COLO668 (cell line): ENCODE data around the gene GRAMD1B.

Experiments
- DNase-seq: peaks from one replicate; lab custom pipeline; 2025; ENCODE audit not compliant: unreplicated experiment; lab: John Stamatoyannopoulos, UW

Gene GRAMD1B

GRCh38 chr11:123586568-123586967 lies 156.5 kb downstream of the GRAMD1B start:
- no peak for DNase-seq

GRCh38 chr11:123587044-123587443 lies 157.0 kb downstream of the GRAMD1B start:
- peak; percentile 41 for DNase-seq

GRCh38 chr11:123587559-123587958 lies 157.5 kb downstream of the GRAMD1B start:
- peak; percentile 11 for DNase-seq

- DNase-seq: peak; percentile 81
Observed at GRCh38 chr11:123588117-123588863, 158.2 kb downstream of the GRAMD1B start.

- no peak for DNase-seq
Observed at GRCh38 chr11:123588864-123589262, 158.8 kb downstream of the GRAMD1B start.

GRCh38 chr11:123590296-123590912 lies 160.3 kb downstream of the GRAMD1B start:
- peak; percentile 14 for DNase-seq

GRCh38 chr11:123593570-123593969 lies 163.5 kb downstream of the GRAMD1B start:
- no peak for DNase-seq

- no peak for DNase-seq
Observed at GRCh38 chr11:123594188-123594901, 164.3 kb downstream of the GRAMD1B start.

- no peak for DNase-seq
Observed at GRCh38 chr11:123594921-123595320, 164.9 kb downstream of the GRAMD1B start.

- DNase-seq: no peak
Observed at GRCh38 chr11:123597859-123598258, 167.8 kb downstream of the GRAMD1B start.

- DNase-seq: no peak
Observed at GRCh38 chr11:123601136-123601535, 171.1 kb downstream of the GRAMD1B start.

GRCh38 chr11:123601743-123602142 lies 171.7 kb downstream of the GRAMD1B start:
- DNase-seq: no peak

GRCh38 chr11:123603666-123604065 lies 173.6 kb downstream of the GRAMD1B start:
- DNase-seq: no peak

GRCh38 chr11:123607781-123608180 lies 177.7 kb downstream of the GRAMD1B start:
- no peak for DNase-seq

- DNase-seq: no peak
Observed at GRCh38 chr11:123608371-123608770, 178.3 kb downstream of the GRAMD1B start.

GRCh38 chr11:123608945-123609344 lies 178.9 kb downstream of the GRAMD1B start:
- DNase-seq: no peak

GRCh38 chr11:123611698-123612097 lies 181.6 kb downstream of the GRAMD1B start:
- DNase-seq: no peak

GRCh38 chr11:123616505-123617198 lies 186.6 kb downstream of the GRAMD1B start:
- no peak for DNase-seq

- DNase-seq: no peak
Observed at GRCh38 chr11:123622576-123622975, 192.5 kb downstream of the GRAMD1B start.

- no peak for DNase-seq
Observed at GRCh38 chr11:123624974-123625373, 194.9 kb downstream of the GRAMD1B start.

GRCh38 chr11:123628936-123629683 lies 199.0 kb downstream of the GRAMD1B start:
- no peak for DNase-seq
